H9 (cell line): Measurements from ENCODE around the gene ONECUT1. TPM values are rescaled to one million over a fixed set of nuclear protein-coding genes. Genes with fewer than 3 reads are reported as not detected.

ENCODE experiments used
- DNase-seq: peaks from one replicate; pipeline ENCODE4 v3.0.0-alpha.2; 2017
- H2AFZ ChIP-seq: one replicate; pipeline ENCODE4 v1.6.1; 2013; ENCODE audit warnings: mild to moderate bottlenecking, low read length, control low read depth, moderate library complexity
- H2AK5ac ChIP-seq: 2 replicates; pipeline ENCODE4 v1.6.1; 2013; ENCODE audit warnings: low read length, control low read depth, mixed read lengths; ENCODE audit not compliant: insufficient read length
- H2BK120ac ChIP-seq: one replicate; pipeline ENCODE4 v1.6.1; 2013; ENCODE audit warnings: low read depth, mild to moderate bottlenecking, low read length, control low read depth, inconsistent platforms; ENCODE audit not compliant: poor library complexity, severe bottlenecking
- H2BK12ac ChIP-seq: 2 replicates; pipeline ENCODE4 v1.6.1; 2013; ENCODE audit warnings: low read length, control low read depth, mixed read lengths, low read depth; ENCODE audit not compliant: insufficient read length
- H2BK15ac ChIP-seq: 2 replicates; pipeline ENCODE4 v1.6.1; 2013; ENCODE audit warnings: low read depth, low read length, control low read depth
- H2BK20ac ChIP-seq: one replicate; pipeline ENCODE4 v1.6.1; 2013; ENCODE audit warnings: low read depth, mild to moderate bottlenecking, low read length, control low read depth, inconsistent platforms; ENCODE audit not compliant: poor library complexity, severe bottlenecking
- H2BK5ac ChIP-seq: 2 replicates; pipeline ENCODE4 v1.6.1; 2013; ENCODE audit warnings: low read length, control low read depth, mixed read lengths; ENCODE audit not compliant: insufficient read length
- H3K14ac ChIP-seq: 2 replicates; pipeline ENCODE4 v1.6.1; 2013; ENCODE audit warnings: low read length, control low read depth; ENCODE audit not compliant: insufficient read depth
- H3K18ac ChIP-seq: 2 replicates; pipeline ENCODE4 v1.6.1; 2013; ENCODE audit warnings: low read depth, mild to moderate bottlenecking, mixed read lengths, low read length, control low read depth; ENCODE audit not compliant: insufficient read length
- H3K23ac ChIP-seq: 2 replicates; pipeline ENCODE4 v1.6.1; 2013; ENCODE audit warnings: low read length, control low read depth, mixed read lengths, low read depth; ENCODE audit not compliant: insufficient read length
- H3K23me2 ChIP-seq: 2 replicates; pipeline ENCODE4 v1.6.1; 2013; ENCODE audit warnings: low read depth, mild to moderate bottlenecking, mixed read lengths, low read length, control low read depth; ENCODE audit not compliant: insufficient read length, poor library complexity, severe bottlenecking
- H3K27ac ChIP-seq: 2 replicates; pipeline ENCODE4 v1.5.1; 2013; ENCODE audit warnings: low read length, control low read depth, mixed read lengths, low read depth; ENCODE audit not compliant: insufficient read length
- H3K27me3 ChIP-seq: 2 replicates; pipeline ENCODE4 v1.6.1; 2013; ENCODE audit warnings: low read length, control low read depth, inconsistent platforms; ENCODE audit not compliant: insufficient read depth
- H3K4ac ChIP-seq: 2 replicates; pipeline ENCODE4 v1.6.1; 2013; ENCODE audit warnings: low read depth, mild to moderate bottlenecking, control low read depth, inconsistent platforms, low read length, moderate library complexity
- H3K4me1 ChIP-seq: 2 replicates; pipeline ENCODE4 v1.6.1; 2013; ENCODE audit warnings: low read length, control low read depth, inconsistent platforms; ENCODE audit not compliant: insufficient read depth
- H3K4me2 ChIP-seq: 2 replicates; pipeline ENCODE4 v1.6.1; 2013; ENCODE audit warnings: low read length, control low read depth, mixed read lengths; ENCODE audit not compliant: insufficient read length, insufficient read depth
- H3K56ac ChIP-seq: 2 replicates; pipeline ENCODE4 v1.6.1; 2013; ENCODE audit warnings: low read depth, mild to moderate bottlenecking, mixed read lengths, low read length, control low read depth; ENCODE audit not compliant: insufficient read length
- H3K79me1 ChIP-seq: 2 replicates; pipeline ENCODE4 v1.6.1; 2013; ENCODE audit warnings: low read depth, mild to moderate bottlenecking, moderate library complexity, low read length, control low read depth, inconsistent platforms; ENCODE audit not compliant: insufficient read depth, poor library complexity, severe bottlenecking
- H3K79me2 ChIP-seq: 2 replicates; pipeline ENCODE4 v1.6.1; 2013; ENCODE audit warnings: low read length, control low read depth, inconsistent platforms; ENCODE audit not compliant: insufficient read depth
- H3K9ac ChIP-seq: 2 replicates; pipeline ENCODE4 v1.6.1; 2013; ENCODE audit warnings: low read length, control low read depth, mixed read lengths; ENCODE audit not compliant: insufficient read length; ENCODE audit errors: extremely low read depth
- H3K9me3 ChIP-seq: one replicate; pipeline ENCODE4 v1.6.1; 2013; ENCODE audit warnings: low read depth, low read length, inconsistent platforms; ENCODE audit not compliant: control insufficient read depth
- H3T11ph ChIP-seq: one replicate; pipeline ENCODE4 v1.6.1; 2013; ENCODE audit warnings: mild to moderate bottlenecking, low read length, control low read depth, inconsistent platforms
- H4K20me1 ChIP-seq: one replicate; pipeline ENCODE4 v1.6.1; 2013; ENCODE audit not compliant: control insufficient read depth, insufficient read length, insufficient read depth
- H4K5ac ChIP-seq: 2 replicates; pipeline ENCODE4 v1.6.1; 2013; ENCODE audit warnings: low read depth, mild to moderate bottlenecking, mixed read lengths, low read length, control low read depth; ENCODE audit not compliant: insufficient read length
- H4K8ac ChIP-seq: replicated peaks from 2 replicates; pipeline ENCODE4 v1.6.1; 2013; ENCODE audit warnings: low read length, control low read depth, mixed read lengths, low read depth; ENCODE audit not compliant: insufficient read length
- H4K91ac ChIP-seq: 2 replicates; pipeline ENCODE4 v1.6.1; 2013; ENCODE audit warnings: low read depth, mild to moderate bottlenecking, moderate library complexity, mixed read lengths, low read length, control low read depth; ENCODE audit not compliant: insufficient read length
- H3K27ac Mint-ChIP-seq, 3 experiments: 2 replicates in 2 of 3; 3 replicates in 1 of 3; pipeline ENCODE4 v1.8.0; 2020 to 2021; ENCODE audit warnings: mixed read lengths in 3 of 3, mild to moderate bottlenecking in 1 of 3, moderate library complexity in 1 of 3
- H3K27me3 Mint-ChIP-seq: 2 replicates; pipeline ENCODE4 v1.8.0; 2021; ENCODE audit warnings: low read depth, mild to moderate bottlenecking, moderate library complexity, mixed read lengths
- H3K36me3 Mint-ChIP-seq, 3 experiments: 2 replicates in 2 of 3; 3 replicates in 1 of 3; pipeline ENCODE4 v1.8.0; 2020 to 2021; ENCODE audit warnings: low read depth in 3 of 3, mixed read lengths in 3 of 3; ENCODE audit not compliant: insufficient read depth in 1 of 3
- H3K4me1 Mint-ChIP-seq, 2 experiments: 2 replicates each; pipeline ENCODE4 v1.8.0; 2020; ENCODE audit warnings: mixed read lengths in 2 of 2
- H3K4me3 Mint-ChIP-seq, 2 experiments: 2 replicates in 1 of 2; 3 replicates in 1 of 2; pipeline ENCODE4 v1.8.0; 2020 to 2021; ENCODE audit warnings: mild to moderate bottlenecking in 2 of 2, mixed read lengths in 2 of 2, moderate library complexity in 1 of 2
- H3K9me3 Mint-ChIP-seq, 2 experiments: 2 replicates in 1 of 2; 3 replicates in 1 of 2; pipeline ENCODE4 v1.8.0; 2020; ENCODE audit warnings: mild to moderate bottlenecking in 2 of 2, mixed read lengths in 2 of 2, moderate library complexity in 1 of 2
- CTCF ChIP-seq: fragments of 200-600 bp; sonication (generic); conservative IDR thresholded peaks from 3 replicates; pipeline ENCODE4 v1.8.0; 2021; ENCODE audit warnings: antibody characterized with exemption, mild to moderate bottlenecking
- WGBS: extraction: QIAGEN DNeasy Blood & Tissue Kit; methylation state at CpG from one replicate; pipeline ENCODE4 v1.1.7; 2013; ENCODE audit warnings: missing lambda C conversion rate, low lambda C conversion rate, mixed read lengths; ENCODE audit not compliant: insufficient read length; ENCODE audit errors: extremely low coverage; 5-methylcytosine and 5-hydroxymethylcytosine counted together
- total RNA-seq: library from RNA; stranded (reverse); gene quantifications from 2 replicates; pipeline ENCODE4 v1.2.1, GENCODE V29; 2021

The ONECUT1 gene
- total RNA-seq, 1 experiment from 2014 or later = 14.1 TPM

GRCh38 chr15:52738311-52738710 is 51.8 kb downstream of the ONECUT1 start:
- Mint-ChIP-seq H3K4me1 (peaks cover 20 to 23% of the 10 kb centered on the region in 2 experiments), H3K4me3 (no peak overlapping the region), H3K9me3 (peaks cover 2 to 5% of the 10 kb centered on the region in 2 experiments; a peak in 2 of 5 replicates), H3K36me3 (peaks cover 0 to 8% (median 6%) of the 10 kb centered on the region in 3 experiments; a peak in 5 of 7 replicates), H3K27ac (no peak overlapping the region), H3K27me3 (no peaks in the 10 kb centered on the region; the same call in 1 of the 2 replicates)
- no peaks in the 10 kb centered on the region for H3K9me3 ChIP-seq
- peaks cover 2% of the 10 kb centered on the region; the same call in 1 of the 2 replicates for H3K4me1 ChIP-seq
- no CpG with 5 or more reads among the region's 4 CpGs for WGBS
- no peak overlapping the region for H2BK15ac ChIP-seq
- H4K20me1 ChIP-seq = no peaks in the 10 kb centered on the region
- H3K4me2 ChIP-seq = no peak overlapping the region
- H3T11ph ChIP-seq = no peak overlapping the region
- H3K79me1 ChIP-seq = no peaks in the 10 kb centered on the region
- no peak overlapping the region for H4K5ac ChIP-seq
- no peak overlapping the region for H2BK120ac ChIP-seq
- H3K18ac ChIP-seq = no peak overlapping the region
- no peak overlapping the region for H2BK5ac ChIP-seq
- no peak overlapping the region for H4K8ac ChIP-seq
- no peaks in the 10 kb centered on the region for H3K27me3 ChIP-seq
- H4K91ac ChIP-seq = no peak overlapping the region
- no peak overlapping the region for H3K27ac ChIP-seq
- no peaks in the 10 kb centered on the region for H3K23me2 ChIP-seq
- H3K56ac ChIP-seq = no peak overlapping the region
- no peak overlapping the region for H3K4ac ChIP-seq
- TF ChIP-seq CTCF = no peak
- H2AK5ac ChIP-seq = no peak overlapping the region
- no peak overlapping the region for H3K23ac ChIP-seq
- no peak for DNase-seq
- no peak overlapping the region for H3K9ac ChIP-seq
- H2BK12ac ChIP-seq = no peak overlapping the region
- no peak overlapping the region for H3K14ac ChIP-seq
- no peaks in the 10 kb centered on the region for H3K79me2 ChIP-seq
- no peak overlapping the region for H2BK20ac ChIP-seq
- no peak overlapping the region for H2AFZ ChIP-seq
